GM23338 (cell line): ENCODE results near the gene ZFX. TPM values are rescaled to one million over a fixed set of nuclear protein-coding genes. Genes with fewer than 3 reads are reported as not detected.

Source experiments
- ATAC-seq: fragments of 200-7000 bp; cut with Tn5 transposase; 3 replicates; pipeline ENCODE4 v1.9.1; 2020
- DNase-seq: peaks from one replicate; pipeline ENCODE4 v3.0.0-alpha.2; 2015; ENCODE audit warnings: low spot score
- H2AFZ ChIP-seq: fragments of 200-600 bp; sonication (generic); 2 replicates; pipeline ENCODE4 v1.8.0; 2016; ENCODE audit warnings: antibody characterized with exemption, mild to moderate bottlenecking, moderate library complexity
- H3F3A ChIP-seq: fragments of 200-600 bp; sonication (generic); replicated peaks from 2 replicates; pipeline ENCODE4 v1.8.0; 2017; ENCODE audit warnings: antibody characterized with exemption, mixed run types, low read depth
- H3K27ac ChIP-seq: fragments of 200-600 bp; sonication (generic); 2 replicates; pipeline ENCODE4 v1.6.1; 2016; ENCODE audit warnings: low read depth
- H3K27me3 ChIP-seq: fragments of 200-600 bp; sonication (generic); 2 replicates; pipeline ENCODE4 v1.8.0; 2016; ENCODE audit warnings: mild to moderate bottlenecking, mixed run types, moderate library complexity; ENCODE audit not compliant: insufficient read depth
- H3K36me3 ChIP-seq: fragments of 200-600 bp; sonication (generic); 2 replicates; pipeline ENCODE4 v1.8.0; 2016; ENCODE audit warnings: mild to moderate bottlenecking; ENCODE audit not compliant: insufficient read depth
- H3K4me1 ChIP-seq: fragments of 200-600 bp; sonication (generic); 2 replicates; pipeline ENCODE4 v1.8.0; 2016; ENCODE audit warnings: mild to moderate bottlenecking, moderate library complexity; ENCODE audit not compliant: insufficient read depth
- H3K4me2 ChIP-seq: fragments of 200-600 bp; sonication (generic); 2 replicates; pipeline ENCODE4 v1.7.1; 2017; ENCODE audit warnings: mixed run types
- H3K4me3 ChIP-seq: fragments of 200-600 bp; sonication (generic); 2 replicates; pipeline ENCODE4 v1.6.1; 2016; ENCODE audit warnings: mixed run types
- H3K79me2 ChIP-seq: fragments of 200-600 bp; sonication (generic); replicated peaks from 2 replicates; pipeline ENCODE4 v1.8.0; 2017; ENCODE audit warnings: mild to moderate bottlenecking; ENCODE audit not compliant: insufficient read depth
- H3K9me2 ChIP-seq: fragments of 200-600 bp; sonication (generic); 2 replicates; pipeline ENCODE4 v1.8.0; 2017; ENCODE audit not compliant: insufficient read depth
- H4K20me1 ChIP-seq: fragments of 200-600 bp; sonication (generic); replicated peaks from 2 replicates; pipeline ENCODE4 v1.8.0; 2017; ENCODE audit warnings: mild to moderate bottlenecking; ENCODE audit not compliant: insufficient read depth
- H3K27ac Mint-ChIP-seq: 2 replicates; pipeline ENCODE4 v1.8.0; 2020; ENCODE audit warnings: inconsistent platforms, mild to moderate bottlenecking, moderate library complexity, mixed read lengths
- H3K27me3 Mint-ChIP-seq: 3 replicates; pipeline ENCODE4 v1.8.0; 2022; ENCODE audit warnings: low read depth, mild to moderate bottlenecking, moderate library complexity, mixed read lengths, inconsistent platforms; ENCODE audit not compliant: insufficient read depth, poor library complexity
- H3K36me3 Mint-ChIP-seq: 3 replicates; pipeline ENCODE4 v1.8.0; 2021; ENCODE audit warnings: low read depth, mild to moderate bottlenecking, inconsistent platforms, moderate library complexity, mixed read lengths
- H3K4me1 Mint-ChIP-seq: 3 replicates; pipeline ENCODE4 v1.8.0; 2020; ENCODE audit warnings: mild to moderate bottlenecking, inconsistent platforms, mixed read lengths
- H3K4me3 Mint-ChIP-seq: 3 replicates; pipeline ENCODE4 v1.8.0; 2021; ENCODE audit warnings: moderate library complexity, mild to moderate bottlenecking, inconsistent platforms, mixed read lengths
- H3K9me3 Mint-ChIP-seq: 3 replicates; pipeline ENCODE4 v1.8.0; 2020; ENCODE audit warnings: moderate library complexity, mild to moderate bottlenecking, inconsistent platforms, mixed read lengths
- CREB1 ChIP-seq: fragments of 250-450 bp; sonication (Bioruptor Pico); IDR thresholded peaks from 2 replicates; pipeline ENCODE4 v1.5.0; 2020; ENCODE audit warnings: low read depth, mild to moderate bottlenecking, moderate library complexity
- CTCF ChIP-seq, 2 experiments: fragments of 200-600 bp in 1 of 2; sonication (generic) in 1 of 2; conservative IDR thresholded peaks; 2 replicates each; pipeline versions ENCODE4 v1.5.1 to v1.6.1; 2016 to 2017; ENCODE audit warnings: antibody characterized with exemption in 2 of 2, low read depth in 2 of 2, mild to moderate bottlenecking in 2 of 2, moderate library complexity in 1 of 2
- ETS1 ChIP-seq: IDR thresholded peaks from 2 replicates; pipeline ENCODE4 v1.6.1; 2016; ENCODE audit warnings: antibody characterized with exemption
- EZH2 ChIP-seq: fragments of 200-600 bp; sonication (generic); IDR thresholded peaks from one replicate; pipeline ENCODE4 v1.8.0; 2017; ENCODE audit warnings: antibody characterized with exemption, mild to moderate bottlenecking, low read depth; ENCODE audit not compliant: unreplicated experiment
- EZH2phosphoT487 ChIP-seq: fragments of 200-600 bp; sonication (generic); IDR thresholded peaks from one replicate; pipeline ENCODE4 v1.8.1; 2018; ENCODE audit warnings: antibody characterized with exemption; ENCODE audit not compliant: unreplicated experiment
- NANOG ChIP-seq: IDR thresholded peaks from 2 replicates; pipeline ENCODE4 v1.6.1; 2016; ENCODE audit warnings: antibody characterized with exemption, borderline replicate concordance
- POLR2AphosphoS5 ChIP-seq: IDR thresholded peaks from 2 replicates; pipeline ENCODE4 v1.6.1; 2016; ENCODE audit warnings: antibody characterized with exemption, low read depth
- REST ChIP-seq: IDR thresholded peaks from one replicate; pipeline ENCODE4 v1.6.1; 2018; ENCODE audit warnings: antibody characterized with exemption; ENCODE audit not compliant: unreplicated experiment
- STAT1 ChIP-seq: IDR thresholded peaks from one replicate; pipeline ENCODE4 v1.6.1; 2016; ENCODE audit warnings: antibody characterized with exemption; ENCODE audit not compliant: unreplicated experiment
- ZNF114 ChIP-seq: fragments of 250-450 bp; sonication (Bioruptor Pico); IDR thresholded peaks from 2 replicates; pipeline ENCODE4 v1.5.0; 2020; ENCODE audit warnings: mild to moderate bottlenecking, moderate library complexity
- ZNF462 ChIP-seq: fragments of 250-450 bp; sonication (Bioruptor Pico); IDR thresholded peaks from 2 replicates; pipeline ENCODE4 v1.5.0; 2020; ENCODE audit warnings: mild to moderate bottlenecking, moderate library complexity
- polyA plus RNA-seq: library from polyadenylated mRNA; unstranded; fragments of >200 nt; fragmentation: Nextera tagmentation; extraction: Ambion mirVana; gene quantifications from 2 replicates; pipeline ENCODE4 v1.2.1, GENCODE V29; 2016
- total RNA-seq: library from RNA; depleted of rRNA; stranded (reverse); fragments of >200 nt; shearing (Covaris generic); gene quantifications from 2 replicates; pipeline ENCODE4 v1.2.3, GENCODE V29; 2014

The ZFX gene
- total and polyA plus RNA-seq, 2 experiments from 2014 or later, result 11.0 to 15.4 TPM

GRCh38 chrX:24216827-24217226 is 67.3 kb downstream of the ZFX start:
- Mint-ChIP-seq H3K9me3 (no peaks in the 10 kb centered on the region), H3K27ac (no peak overlapping the region), H3K4me3 (no peak overlapping the region), H3K4me1 (peaks cover 19% of the 10 kb centered on the region; the same call in 2 of the 3 replicates), H3K27me3 (no peaks in the 10 kb centered on the region), H3K36me3 (peaks cover 3% of the 10 kb centered on the region; the same call in 1 of the 3 replicates)
- H3K79me2 ChIP-seq, result no peaks in the 10 kb centered on the region
- no peaks in the 10 kb centered on the region for H3K27me3 ChIP-seq
- H3K36me3 ChIP-seq, result no peaks in the 10 kb centered on the region
- no peaks in the 10 kb centered on the region for H4K20me1 ChIP-seq
- DNase-seq (no peak), ATAC-seq (no peak)
- no peak overlapping the region for H3K4me2 ChIP-seq
- peaks cover 8% of the 10 kb centered on the region; the same call in 1 of the 2 replicates for H3K4me1 ChIP-seq
- 0 out of 2 replicates have a peak, but pooled peaks cover 3% of the 10 kb centered on the region for H3F3A ChIP-seq
- H2AFZ ChIP-seq, result no peak overlapping the region
- no peaks in the 10 kb centered on the region for H3K9me2 ChIP-seq
- no peak overlapping the region for H3K27ac ChIP-seq
- no peak for TF ChIP-seq NANOG
- no peak for TF ChIP-seq ZNF114
- TF ChIP-seq STAT1, result no peak
- TF ChIP-seq EZH2, result no peak
- no peak for TF ChIP-seq CTCF (conservative IDR thresholded peaks at IDR 0.05; ENCODE audit: low read depth in 2 of 2)
- no peak for TF ChIP-seq EZH2phosphoT487
- no peak for TF ChIP-seq REST
- no peak for TF ChIP-seq POLR2AphosphoS5
- no peak for TF ChIP-seq CREB1 (CRISPR knock-in tag)
- no peak for TF ChIP-seq ETS1
- no peak for TF ChIP-seq ZNF462 (CRISPR knock-in tag)
- H3K4me3 ChIP-seq, result no peak overlapping the region
